ENCODE data around the gene RPP14. TPM values are rescaled to one million over a fixed set of nuclear protein-coding genes. Genes with fewer than 3 reads are reported as not detected.

RPP14 gene
- total and polyA plus RNA-seq, 2 donors (not counting 1 experiment from before 2014, with no cell fraction given): 10.6 to 17.1 TPM

- peak; percentile 25 to 57 for DNase-seq (ENCODE audit: low read depth in 2 of 2)
- no peak overlapping the region for H3K4me3 ChIP-seq (replicated peaks in 1 of 4; ENCODE audit: control extremely low read depth in 1 of 4, insufficient read depth in 1 of 4, low read depth in 3 of 4, low read length in 4 of 4)
- no peaks in the 10 kb centered on the region for H4K20me1 ChIP-seq (ENCODE audit: control insufficient read depth, extremely low read depth, insufficient read depth, low read length)
- H3K79me2 ChIP-seq (ENCODE audit: control insufficient read depth, insufficient read depth, low read length): no peaks in the 10 kb centered on the region
- H3K27ac ChIP-seq (ENCODE audit: insufficient read depth, low read length): no peak overlapping the region
- no peaks in the 10 kb centered on the region for H3K27me3 ChIP-seq (ENCODE audit: control insufficient read depth, insufficient read depth, low read length)
- H3K4me1 ChIP-seq (ENCODE audit: control insufficient read depth, extremely low read depth, insufficient read depth, low read length): no peaks in the 10 kb centered on the region
- H3K9me3 ChIP-seq (ENCODE audit: control insufficient read depth, insufficient read depth, low read depth, low read length): no peaks in the 10 kb centered on the region
- H3K9ac ChIP-seq (ENCODE audit: insufficient read depth, low read length): no peak overlapping the region
- peaks cover 2% of the 10 kb centered on the region for H3K36me3 ChIP-seq (ENCODE audit: control insufficient read depth, insufficient read depth, low read length)
- no peak overlapping the region for H3K4me2 ChIP-seq (ENCODE audit: extremely low read depth, insufficient read depth, low read length)
- TF ChIP-seq CTCF (conservative IDR thresholded peaks at IDR 0.05 in 1 of 2, IDR thresholded peaks at IDR 0.05 in 1 of 2; ENCODE audit: low read depth in 1 of 2, low read length in 2 of 2) (no peak), EZH2 (IDR thresholded peaks at IDR 0.05; ENCODE audit: low read length, missing control alignments) (no peak)
- no peak overlapping the region for H2AFZ ChIP-seq (ENCODE audit: low read length)
Observed at GRCh38 chr3:58366699-58367098, 60.7 kb downstream of the RPP14 start.

GRCh38 chr3:58369038-58369437 lies 63.0 kb downstream of the RPP14 start:
- Histone ChIP-seq H3K36me3 (ENCODE audit: control insufficient read depth, insufficient read depth, low read length) (peaks cover 2% of the 10 kb centered on the region), H3K4me2 (ENCODE audit: extremely low read depth, insufficient read depth, low read length) (no peak overlapping the region), H3K79me2 (ENCODE audit: control insufficient read depth, insufficient read depth, low read length) (no peaks in the 10 kb centered on the region), H3K9ac (ENCODE audit: insufficient read depth, low read length) (no peak overlapping the region), H3K27me3 (ENCODE audit: control insufficient read depth, insufficient read depth, low read length) (no peaks in the 10 kb centered on the region), H3K4me3 (replicated peaks in 1 of 4; ENCODE audit: control extremely low read depth in 1 of 4, insufficient read depth in 1 of 4, low read depth in 3 of 4, low read length in 4 of 4) (no peak overlapping the region), H3K9me3 (ENCODE audit: control insufficient read depth, insufficient read depth, low read depth, low read length) (no peaks in the 10 kb centered on the region), H3K4me1 (ENCODE audit: control insufficient read depth, extremely low read depth, insufficient read depth, low read length) (no peaks in the 10 kb centered on the region), H4K20me1 (ENCODE audit: control insufficient read depth, extremely low read depth, insufficient read depth, low read length) (no peaks in the 10 kb centered on the region), H2AFZ (ENCODE audit: low read length) (no peak overlapping the region), H3K27ac (ENCODE audit: insufficient read depth, low read length) (no peak overlapping the region)
- no peak for DNase-seq (ENCODE audit: low read depth in 2 of 2)
- no peak for TF ChIP-seq CTCF (conservative IDR thresholded peaks at IDR 0.05 in 1 of 2, IDR thresholded peaks at IDR 0.05 in 1 of 2; ENCODE audit: low read depth in 1 of 2, low read length in 2 of 2)
- TF ChIP-seq EZH2 (IDR thresholded peaks at IDR 0.05; ENCODE audit: low read length, missing control alignments): no peak

Other genes with a start within 250 kb of the RPP14 start
- gene DNASE1L3, start 95.3 kb upstream of the RPP14 start, total RNA-seq: not detected in 2 replicates
- gene DNASE1L3, start 95.3 kb upstream of the RPP14 start, polyA plus RNA-seq: not detected in 2 replicates
- gene ABHD6, start 68.5 kb upstream of the RPP14 start, total RNA-seq: 10.0 and 13.5 TPM in 2 replicates
- gene ABHD6, start 68.5 kb upstream of the RPP14 start, polyA plus RNA-seq: 7.3 and 10.4 TPM in 2 replicates
- 8.9 and 9.5 TPM in 2 replicates for gene HTD2, start 275 bp downstream of the RPP14 start, total RNA-seq
- gene HTD2, start 275 bp downstream of the RPP14 start, polyA plus RNA-seq: 8.6 and 10.3 TPM in 2 replicates
- 56.8 and 65.2 TPM in 2 replicates for gene PXK, start 26.6 kb downstream of the RPP14 start, total RNA-seq
- 49.6 and 54.6 TPM in 2 replicates for gene PXK, start 26.6 kb downstream of the RPP14 start, polyA plus RNA-seq
- gene PDHB, start 127.6 kb downstream of the RPP14 start, total RNA-seq: 69.3 and 69.9 TPM in 2 replicates
- 135 and 201 TPM in 2 replicates for gene PDHB, start 127.6 kb downstream of the RPP14 start, polyA plus RNA-seq
- gene KCTD6, start 185.9 kb downstream of the RPP14 start, total RNA-seq: 9.5 and 10.2 TPM in 2 replicates
- gene KCTD6, start 185.9 kb downstream of the RPP14 start, polyA plus RNA-seq: 13.6 and 14.8 TPM in 2 replicates
- 17.7 and 20.5 TPM in 2 replicates for gene ACOX2, start 230.9 kb downstream of the RPP14 start, total RNA-seq
- 14.6 and 19.0 TPM in 2 replicates for gene ACOX2, start 230.9 kb downstream of the RPP14 start, polyA plus RNA-seq

All from fibroblast of lung (primary cell).